WI38 (cell line): ENCODE measurements around the gene MINDY4.

Experiments used
- H3K4me3 ChIP-seq: 2 replicates; pipeline ENCODE4 v1.5.1; 2011; ENCODE audit warnings: low read depth, mild to moderate bottlenecking, control low read depth, low read length
- CTCF ChIP-seq: IDR thresholded peaks from 2 replicates; pipeline ENCODE4 v1.5.1; 2012; ENCODE audit warnings: low read depth, mild to moderate bottlenecking, control low read depth, low read length

MINDY4 gene

GRCh38 chr7:30912986-30913811 lies 142.0 kb downstream of the MINDY4 start:
- TF ChIP-seq CTCF, result no peak
- no peak overlapping the region for H3K4me3 ChIP-seq

GRCh38 chr7:30913821-30914515 lies 142.8 kb downstream of the MINDY4 start:
- no peak for TF ChIP-seq CTCF
- H3K4me3 ChIP-seq, result no peak overlapping the region

- TF ChIP-seq CTCF, result no peak
- H3K4me3 ChIP-seq, result no peak overlapping the region
Measured at GRCh38 chr7:30914596-30914995, 143.4 kb downstream of the MINDY4 start.

GRCh38 chr7:30915005-30915601 lies 143.9 kb downstream of the MINDY4 start:
- H3K4me3 ChIP-seq, result no peak overlapping the region
- no peak for TF ChIP-seq CTCF

GRCh38 chr7:30915751-30916150 lies 144.5 kb downstream of the MINDY4 start:
- TF ChIP-seq CTCF, result no peak
- no peak overlapping the region for H3K4me3 ChIP-seq

GRCh38 chr7:30916255-30916654 lies 145.0 kb downstream of the MINDY4 start:
- no peak overlapping the region for H3K4me3 ChIP-seq
- TF ChIP-seq CTCF, result no peak

- no peak for TF ChIP-seq CTCF
- no peak overlapping the region for H3K4me3 ChIP-seq
Measured at GRCh38 chr7:30916767-30917166, 145.6 kb downstream of the MINDY4 start.
